IMR-90 (cell line): Measurements from ENCODE around the gene MVP. TPM values are rescaled to one million over a fixed set of nuclear protein-coding genes. Genes with fewer than 3 reads are reported as not detected.

Experiments used
- ATAC-seq: fragments of 200-7000 bp; cut with Tn5 transposase; 2 replicates; pipeline ENCODE4 v1.9.1; 2020; ENCODE audit warnings: low read depth, mild to moderate bottlenecking, moderate library complexity
- BruUV-seq: library from RNA; stranded (reverse); fragments of 400-500 nt; replicated peaks from 2 replicates; lab custom pipeline; 2021; lab: Mats Ljungman, UMichigan
- CTCF ChIA-PET: fragments of 300-600 bp; formaldehyde crosslinking; extraction: SDS; loops from one replicate; lab custom pipeline; 2021; ENCODE audit warnings: antibody characterized with exemption; lab: Yijun Ruan, JAX
- POLR2A ChIA-PET: fragments of 300-600 bp; sonication (Branson Sonifier 250); formaldehyde crosslinking; loops from one replicate; lab custom pipeline; 2022; ENCODE audit warnings: antibody characterized with exemption; ENCODE audit not compliant: unreplicated experiment; lab: Charles Lee
- DNase-seq: peaks from one replicate; pipeline ENCODE4 v3.0.0; 2013
- H2AFZ ChIP-seq: replicated peaks from 2 replicates; pipeline ENCODE3; 2013; ENCODE audit warnings: low read length, mild to moderate bottlenecking; ENCODE audit not compliant: poor library complexity
- H2AK5ac ChIP-seq: 2 replicates; pipeline ENCODE4 v1.6.1; 2013; ENCODE audit warnings: low read depth, low read length, inconsistent platforms
- H2AK9ac ChIP-seq: replicated peaks from 2 replicates; pipeline ENCODE3; 2013; ENCODE audit warnings: mild to moderate bottlenecking, low read depth, low read length, moderate library complexity; ENCODE audit not compliant: poor library complexity
- H2BK120ac ChIP-seq: 2 replicates; pipeline ENCODE4 v1.6.1; 2013; ENCODE audit warnings: low read depth, low read length, inconsistent platforms
- H2BK15ac ChIP-seq: 3 replicates; pipeline ENCODE4 v1.6.1; 2013; ENCODE audit warnings: low read depth, low read length, inconsistent platforms
- H2BK20ac ChIP-seq: 2 replicates; pipeline ENCODE4 v1.6.1; 2013; ENCODE audit warnings: low read depth, mild to moderate bottlenecking, inconsistent platforms, low read length, moderate library complexity
- H2BK5ac ChIP-seq: 2 replicates; pipeline ENCODE4 v1.6.1; 2013; ENCODE audit warnings: mild to moderate bottlenecking, low read depth, low read length, inconsistent platforms; ENCODE audit not compliant: poor library complexity, severe bottlenecking
- H3K14ac ChIP-seq: replicated peaks from 2 replicates; pipeline ENCODE4 v1.6.1; 2013; ENCODE audit warnings: low read depth, low read length, inconsistent platforms
- H3K18ac ChIP-seq: 2 replicates; pipeline ENCODE4 v1.6.1; 2013; ENCODE audit warnings: low read depth, low read length, control low read depth
- H3K23ac ChIP-seq: 2 replicates; pipeline ENCODE4 v1.6.1; 2013; ENCODE audit warnings: low read depth, low read length, inconsistent platforms
- H3K27ac ChIP-seq: 2 replicates; pipeline ENCODE4 v1.5.1; 2013; ENCODE audit warnings: mild to moderate bottlenecking, control low read depth, low read length; ENCODE audit not compliant: insufficient read depth
- H3K27me3 ChIP-seq: 2 replicates; pipeline ENCODE4 v1.6.1; 2013; ENCODE audit warnings: low read length; ENCODE audit not compliant: control insufficient read depth, insufficient read depth
- H3K36me3 ChIP-seq: 2 replicates; pipeline ENCODE4 v1.6.1; 2013; ENCODE audit warnings: low read length, mixed read lengths; ENCODE audit not compliant: control insufficient read depth, insufficient read depth
- H3K4ac ChIP-seq: 2 replicates; pipeline ENCODE4 v1.6.1; 2013; ENCODE audit warnings: low read depth, low read length, inconsistent platforms
- H3K4me1 ChIP-seq: 2 replicates; pipeline ENCODE4 v1.6.1; 2013; ENCODE audit warnings: low read length, mixed read lengths; ENCODE audit not compliant: control insufficient read depth, insufficient read depth
- H3K4me2 ChIP-seq: 2 replicates; pipeline ENCODE4 v1.6.1; 2013; ENCODE audit warnings: low read depth, mild to moderate bottlenecking, control low read depth, low read length, moderate library complexity
- H3K4me3 ChIP-seq: 2 replicates; pipeline ENCODE4 v1.5.1; 2013; ENCODE audit warnings: low read depth, mild to moderate bottlenecking, control low read depth, low read length, moderate library complexity; ENCODE audit not compliant: insufficient read depth
- H3K56ac ChIP-seq: 2 replicates; pipeline ENCODE4 v1.6.1; 2013; ENCODE audit warnings: low read length, inconsistent platforms; ENCODE audit not compliant: insufficient read depth; ENCODE audit errors: extremely low read depth
- H3K79me1 ChIP-seq, 2 experiments: 2 replicates each; pipeline ENCODE4 v1.6.1; 2013; ENCODE audit warnings: low read length in 2 of 2, inconsistent platforms in 1 of 2, low read depth in 1 of 2
- H3K9ac ChIP-seq: 2 replicates; pipeline ENCODE4 v1.6.1; 2013; ENCODE audit warnings: low read depth, low read length, control low read depth
- H3K9me1 ChIP-seq: 2 replicates; pipeline ENCODE4 v1.6.1; 2013; ENCODE audit warnings: low read length, inconsistent platforms; ENCODE audit not compliant: insufficient read depth
- H3K9me3 ChIP-seq: 2 replicates; pipeline ENCODE4 v1.6.1; 2013; ENCODE audit warnings: low read length; ENCODE audit not compliant: control insufficient read depth, insufficient read depth
- H4K20me1 ChIP-seq: 2 replicates; pipeline ENCODE4 v1.6.1; 2013; ENCODE audit warnings: low read length, inconsistent platforms; ENCODE audit not compliant: insufficient read depth
- H4K5ac ChIP-seq: 2 replicates; pipeline ENCODE4 v1.6.1; 2013; ENCODE audit warnings: mild to moderate bottlenecking, low read depth, low read length, control low read depth
- H4K8ac ChIP-seq, 2 experiments: 2 replicates each; pipeline ENCODE4 v1.6.1; 2013; ENCODE audit warnings: low read depth in 2 of 2, low read length in 2 of 2, control low read depth in 1 of 2, inconsistent platforms in 1 of 2
- H4K91ac ChIP-seq: 2 replicates; pipeline ENCODE4 v1.6.1; 2013; ENCODE audit warnings: low read depth, low read length, inconsistent platforms; ENCODE audit not compliant: insufficient read depth
- BHLHE40 ChIP-seq: fragments of 150-350 bp; IDR thresholded peaks from 2 replicates; pipeline ENCODE4 v1.6.1; 2016; ENCODE audit warnings: mild to moderate bottlenecking, low read depth, low read length
- FOS ChIP-seq: fragments of 150-350 bp; IDR thresholded peaks from 2 replicates; pipeline ENCODE4 v1.6.1; 2016; ENCODE audit warnings: low read depth, low read length
- MAFK ChIP-seq: IDR thresholded peaks from 2 replicates; pipeline ENCODE4 v1.6.1; 2012; ENCODE audit warnings: low read depth, low read length, improper control_type of control experiment
- MAZ ChIP-seq: IDR thresholded peaks from 2 replicates; pipeline ENCODE4 v1.6.1; 2012; ENCODE audit warnings: low read depth, mild to moderate bottlenecking, low read length, improper control_type of control experiment, moderate library complexity, borderline replicate concordance
- NFE2L2 ChIP-seq: fragments of 150-350 bp; IDR thresholded peaks from 2 replicates; pipeline ENCODE4 v1.6.1; 2016; ENCODE audit warnings: low read depth, mild to moderate bottlenecking, low read length
- POLR2A ChIP-seq: IDR thresholded peaks from 2 replicates; pipeline ENCODE4 v1.6.1; 2012; ENCODE audit warnings: mild to moderate bottlenecking, low read depth, low read length
- RAD21 ChIP-seq: IDR thresholded peaks from 2 replicates; pipeline ENCODE4 v1.6.1; 2012; ENCODE audit warnings: low read length, improper control_type of control experiment
- RFX5 ChIP-seq: IDR thresholded peaks from 2 replicates; pipeline ENCODE4 v1.8.0; 2012; ENCODE audit warnings: low read depth, mild to moderate bottlenecking, low read length, moderate library complexity
- SMC3 ChIP-seq: fragments of 150-350 bp; IDR thresholded peaks from 2 replicates; pipeline ENCODE4 v1.6.1; 2016; ENCODE audit warnings: low read depth, mild to moderate bottlenecking, antibody characterized with exemption, low read length, moderate library complexity
- WGBS, 2 experiments: methylation state at CpG; one replicate each; pipeline versions ENCODE4 v1.1.5 to v1.1.7; 2013; ENCODE audit warnings: missing lambda C conversion rate in 2 of 2; ENCODE audit not compliant: insufficient read length in 1 of 2; ENCODE audit errors: extremely low coverage in 2 of 2; 5-methylcytosine and 5-hydroxymethylcytosine counted together
- dilution Hi-C: fragments of 300-500 bp; cut with HindIII; formaldehyde crosslinking; loops from one replicate; pipeline ENCODE4 v1.14.3; 2018; ENCODE audit warnings: low sequenced_read_pairs; ENCODE audit not compliant: unreplicated experiment
- in situ Hi-C: fragments of 300-500 bp; cut with MboI; formaldehyde crosslinking; loops from 3 replicates; pipeline ENCODE4 v1.14.3; 2019; ENCODE audit warnings: low sequenced_read_pairs, inconsistent platforms, mixed read lengths
- intact Hi-C: fragments of 100-400 bp; cut with micrococcal nuclease; formaldehyde crosslinking; loops from 2 replicates; pipeline ENCODE4 v1.10.0; 2022
- polyA plus RNA-seq, 3 experiments: library from polyadenylated mRNA; depleted of rRNA; stranded (reverse); fragments of >200 nt; gene quantifications; 2 replicates each; pipeline ENCODE4 v1.2.3, GENCODE V29; 2012; ENCODE audit warnings: low replicate concordance in 1 of 3
- total RNA-seq: library from RNA; depleted of rRNA; stranded (reverse); fragments of >200 nt; gene quantifications from 2 replicates; pipeline ENCODE4 v1.2.3, GENCODE V29; 2012
- TF ChIP-seq, protein P1 (sequence below): fragments of 150-350 bp; IDR thresholded peaks from 2 replicates; pipeline ENCODE4 v1.6.1; 2016; ENCODE audit warnings: low read depth, mild to moderate bottlenecking, low read length, moderate library complexity, borderline replicate concordance
- TF ChIP-seq, protein P2 (sequence below): conservative IDR thresholded peaks from 2 replicates; pipeline ENCODE4 v1.5.1; 2012; ENCODE audit warnings: mild to moderate bottlenecking, low read depth, low read length, improper control_type of control experiment

The MVP gene
- total and polyA plus RNA-seq, 2 of the 4 experiments (the other 2 are of a cell fraction), result 204 to 319 TPM

DNA sequence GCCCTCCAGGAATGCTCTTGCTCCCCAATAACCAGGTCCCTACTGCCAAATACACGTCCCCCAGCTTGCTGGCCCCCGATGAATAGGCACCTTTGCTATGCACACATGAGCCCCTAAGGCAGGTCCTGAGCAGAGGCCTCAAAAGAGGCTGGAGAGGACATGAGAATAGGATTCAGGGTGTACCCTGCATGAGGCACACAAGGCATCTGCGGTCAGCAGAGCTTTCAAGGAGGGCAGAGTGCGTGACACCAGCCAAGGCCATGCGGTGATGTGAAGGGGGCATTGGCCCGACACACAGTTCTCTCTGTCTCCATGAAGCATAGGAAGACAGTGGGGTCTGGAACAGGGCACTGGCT, 72.2 kb downstream of the MVP start:
- no peak overlapping the region for H3K4me2 ChIP-seq
- in situ Hi-C loops (no loop called here), intact Hi-C loops (no loop called here), dilution Hi-C loops (no loop called here)
- no peaks in the 10 kb centered on the region for H3K27me3 ChIP-seq
- H3K56ac ChIP-seq, result no peak overlapping the region
- no peak overlapping the region for H3K4ac ChIP-seq
- TF ChIP-seq MAZ, result no peak
- TF ChIP-seq POLR2A, result no peak
- TF ChIP-seq FOS, result no peak
- no peak for TF ChIP-seq RAD21
- TF ChIP-seq BHLHE40, result no peak
- TF ChIP-seq, protein P1, sequence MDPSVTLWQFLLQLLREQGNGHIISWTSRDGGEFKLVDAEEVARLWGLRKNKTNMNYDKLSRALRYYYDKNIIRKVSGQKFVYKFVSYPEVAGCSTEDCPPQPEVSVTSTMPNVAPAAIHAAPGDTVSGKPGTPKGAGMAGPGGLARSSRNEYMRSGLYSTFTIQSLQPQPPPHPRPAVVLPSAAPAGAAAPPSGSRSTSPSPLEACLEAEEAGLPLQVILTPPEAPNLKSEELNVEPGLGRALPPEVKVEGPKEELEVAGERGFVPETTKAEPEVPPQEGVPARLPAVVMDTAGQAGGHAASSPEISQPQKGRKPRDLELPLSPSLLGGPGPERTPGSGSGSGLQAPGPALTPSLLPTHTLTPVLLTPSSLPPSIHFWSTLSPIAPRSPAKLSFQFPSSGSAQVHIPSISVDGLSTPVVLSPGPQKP, result no peak
- TF ChIP-seq, protein P2, sequence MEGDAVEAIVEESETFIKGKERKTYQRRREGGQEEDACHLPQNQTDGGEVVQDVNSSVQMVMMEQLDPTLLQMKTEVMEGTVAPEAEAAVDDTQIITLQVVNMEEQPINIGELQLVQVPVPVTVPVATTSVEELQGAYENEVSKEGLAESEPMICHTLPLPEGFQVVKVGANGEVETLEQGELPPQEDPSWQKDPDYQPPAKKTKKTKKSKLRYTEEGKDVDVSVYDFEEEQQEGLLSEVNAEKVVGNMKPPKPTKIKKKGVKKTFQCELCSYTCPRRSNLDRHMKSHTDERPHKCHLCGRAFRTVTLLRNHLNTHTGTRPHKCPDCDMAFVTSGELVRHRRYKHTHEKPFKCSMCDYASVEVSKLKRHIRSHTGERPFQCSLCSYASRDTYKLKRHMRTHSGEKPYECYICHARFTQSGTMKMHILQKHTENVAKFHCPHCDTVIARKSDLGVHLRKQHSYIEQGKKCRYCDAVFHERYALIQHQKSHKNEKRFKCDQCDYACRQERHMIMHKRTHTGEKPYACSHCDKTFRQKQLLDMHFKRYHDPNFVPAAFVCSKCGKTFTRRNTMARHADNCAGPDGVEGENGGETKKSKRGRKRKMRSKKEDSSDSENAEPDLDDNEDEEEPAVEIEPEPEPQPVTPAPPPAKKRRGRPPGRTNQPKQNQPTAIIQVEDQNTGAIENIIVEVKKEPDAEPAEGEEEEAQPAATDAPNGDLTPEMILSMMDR, result no peak
- TF ChIP-seq MAFK, result no peak
- no peak for TF ChIP-seq RFX5
- no peak for TF ChIP-seq SMC3
- no peak for TF ChIP-seq NFE2L2
- ChIA-PET CTCF (no interaction called here), POLR2A (no interaction called here)
- H3K4me1 ChIP-seq, result no peaks in the 10 kb centered on the region
- H4K5ac ChIP-seq, result no peak overlapping the region
- WGBS, 2 experiments, result 82% methylated on average over 3 of the region's 6 CpGs; no CpG with 5 or more reads in 1 of the 2 experiments
- no peaks in the 10 kb centered on the region for H4K20me1 ChIP-seq
- H4K8ac ChIP-seq, result no peak overlapping the region
- no peak overlapping the region for H4K91ac ChIP-seq
- H3K79me1 ChIP-seq, result no peaks in the 10 kb centered on the region
- H3K14ac ChIP-seq, result no peak overlapping the region
- no peak overlapping the region for H3K23ac ChIP-seq
- no peak overlapping the region for H2BK5ac ChIP-seq
- ATAC-seq, result no peak
- H2AFZ ChIP-seq, result no peak overlapping the region
- no peak for DNase-seq
- no peak overlapping the region for H3K27ac ChIP-seq
- H2AK9ac ChIP-seq, result no peak overlapping the region
- H3K9me3 ChIP-seq, result no peaks in the 10 kb centered on the region
- H2BK15ac ChIP-seq, result no peak overlapping the region
- H3K36me3 ChIP-seq, result 0 out of 2 replicates have a peak, but pooled peaks cover 2% of the 10 kb centered on the region
- H3K9me1 ChIP-seq, result no peaks in the 10 kb centered on the region; the same call in 1 of the 2 replicates
- no peak overlapping the region for H2BK120ac ChIP-seq
- no peak overlapping the region for H3K4me3 ChIP-seq
- no peak overlapping the region for H3K9ac ChIP-seq
- no TSS peak for BruUV-seq
- no peak overlapping the region for H2AK5ac ChIP-seq
- H3K18ac ChIP-seq, result no peak overlapping the region
- H2BK20ac ChIP-seq, result no peak overlapping the region
